ENCODE measurements around the gene EGFL7. TPM values are rescaled to one million over a fixed set of nuclear protein-coding genes. Genes with fewer than 3 reads are reported as not detected.

The EGFL7 gene
- total RNA-seq, 1 donor from 2014 or later: 16.5 TPM

- H3K36me3 Mint-ChIP-seq: no peaks in the 10 kb centered on the region
- no peak overlapping the region for H2AFZ ChIP-seq (replicated peaks)
- no peak overlapping the region for H3K27ac ChIP-seq
- H3K9me3 Mint-ChIP-seq: no peaks in the 10 kb centered on the region
- no peaks in the 10 kb centered on the region for H3K79me2 ChIP-seq (ENCODE audit: low read depth)
- H3K9ac ChIP-seq: no peak overlapping the region
- peak overlapping the region; percentile 81 for H3K4me3 Mint-ChIP-seq
- H3K4me1 Mint-ChIP-seq: peaks cover 4% of the 10 kb centered on the region
- H3K4me1 ChIP-seq: peaks cover 10% of the 10 kb centered on the region
- no peak overlapping the region for H3K4me3 ChIP-seq
- no peaks in the 10 kb centered on the region for H3K36me3 ChIP-seq
- H3K27me3 ChIP-seq: peaks cover 21% of the 10 kb centered on the region
- H3K27me3 Mint-ChIP-seq (ENCODE audit: insufficient read depth, low read depth): peaks cover 2% of the 10 kb centered on the region
- H3K27ac Mint-ChIP-seq: no peak overlapping the region
- H4K20me1 ChIP-seq (ENCODE audit: low read depth): no peaks in the 10 kb centered on the region
- peaks cover 15% of the 10 kb centered on the region for H3F3A ChIP-seq (ENCODE audit: low read depth)
- H3K4me2 ChIP-seq: no peak overlapping the region
- H3K9me3 ChIP-seq (ENCODE audit: low read depth): no peaks in the 10 kb centered on the region
- no peak for DNase-seq (ENCODE audit: low spot score)
- TF ChIP-seq CTCF (IDR thresholded peaks at IDR 0.05) (no peak), EZH2phosphoT487 (IDR thresholded peaks at IDR 0.05) (no peak), EZH2 (IDR thresholded peaks at IDR 0.05) (no peak)
These were observed 1.5 kb downstream of the EGFL7 start for GRCh38 chr9:136664000-136664915.

GRCh38 chr9:136665111-136665703, 2.5 kb downstream of the EGFL7 start:
- Histone ChIP-seq H3K4me1 (peaks cover 10% of the 10 kb centered on the region), H3K36me3 (no peaks in the 10 kb centered on the region), H3K4me2 (peak overlapping the region; percentile 77), H3K27ac (no peak overlapping the region), H3K79me2 (ENCODE audit: low read depth) (no peaks in the 10 kb centered on the region), H4K20me1 (ENCODE audit: low read depth) (no peaks in the 10 kb centered on the region), H2AFZ (replicated peaks) (no peak overlapping the region), H3K4me3 (peak overlapping the region; percentile 41), H3K9me3 (ENCODE audit: low read depth) (no peaks in the 10 kb centered on the region), H3F3A (ENCODE audit: low read depth) (peaks cover 15% of the 10 kb centered on the region), H3K9ac (no peak overlapping the region), H3K27me3 (peaks cover 21% of the 10 kb centered on the region)
- TF ChIP-seq EZH2phosphoT487 (IDR thresholded peaks at IDR 0.05): no peak
- no peak for TF ChIP-seq EZH2 (IDR thresholded peaks at IDR 0.05)
- TF ChIP-seq CTCF (IDR thresholded peaks at IDR 0.05): peak; percentile 44
- Mint-ChIP-seq H3K27me3 (ENCODE audit: insufficient read depth, low read depth) (peaks cover 2% of the 10 kb centered on the region), H3K36me3 (no peaks in the 10 kb centered on the region), H3K4me3 (peak overlapping the region; percentile 81), H3K4me1 (peaks cover 4% of the 10 kb centered on the region), H3K9me3 (no peaks in the 10 kb centered on the region), H3K27ac (no peak overlapping the region)
- peak; percentile 76 for DNase-seq (ENCODE audit: low spot score)

- H3K27me3 Mint-ChIP-seq (ENCODE audit: insufficient read depth, low read depth): peaks cover 2% of the 10 kb centered on the region
- Histone ChIP-seq H3F3A (ENCODE audit: low read depth) (peaks cover 15% of the 10 kb centered on the region), H3K79me2 (ENCODE audit: low read depth) (no peaks in the 10 kb centered on the region), H2AFZ (replicated peaks) (no peak overlapping the region), H3K27ac (no peak overlapping the region), H3K4me1 (peaks cover 10% of the 10 kb centered on the region), H3K27me3 (peaks cover 21% of the 10 kb centered on the region), H3K4me3 (peak overlapping the region; percentile 53), H3K4me2 (peak overlapping the region; percentile 95), H4K20me1 (ENCODE audit: low read depth) (no peaks in the 10 kb centered on the region), H3K9ac (no peak overlapping the region), H3K36me3 (no peaks in the 10 kb centered on the region), H3K9me3 (ENCODE audit: low read depth) (no peaks in the 10 kb centered on the region)
- no peak overlapping the region for H3K4me3 Mint-ChIP-seq
- no peak overlapping the region for H3K27ac Mint-ChIP-seq
- no peaks in the 10 kb centered on the region for H3K9me3 Mint-ChIP-seq
- DNase-seq (ENCODE audit: low spot score): peak; percentile 70
- no peaks in the 10 kb centered on the region for H3K36me3 Mint-ChIP-seq
- H3K4me1 Mint-ChIP-seq: peaks cover 4% of the 10 kb centered on the region
- no peak for TF ChIP-seq EZH2 (IDR thresholded peaks at IDR 0.05)
- TF ChIP-seq EZH2phosphoT487 (IDR thresholded peaks at IDR 0.05): no peak
- no peak for TF ChIP-seq CTCF (IDR thresholded peaks at IDR 0.05)
These were observed 3.1 kb downstream of the EGFL7 start for GRCh38 chr9:136665704-136666371.
